Body of pancreas (tissue), 4 donors: ENCODE results near the gene KCNIP4.

Source experiments
- CTCF ChIP-seq, 7 experiments: fragments of 450-650 bp in 4 of 7; fragments of 200-600 bp in 3 of 7; sonication (generic) in 3 of 7; IDR thresholded peaks; one replicate each; pipeline ENCODE4 v1.5.1; 2016 to 2019; ENCODE audit warnings: antibody characterized with exemption in 7 of 7
- POLR2A ChIP-seq, 3 donors: fragments of 450-650 bp; IDR thresholded peaks; one replicate each; pipeline ENCODE4 v1.6.1; 2016; ENCODE audit warnings: antibody characterized with exemption in 3 of 3, mild to moderate bottlenecking in 2 of 3

GRCh38 chr4:21469438-21470300, 478.9 kb downstream of the KCNIP4 start:
- TF ChIP-seq CTCF (IDR thresholded peaks at IDR 0.05) (peak; percentile 39 to 65 (median 53)), POLR2A (IDR thresholded peaks at IDR 0.05) (no peak)
